ENCODE data around the gene MTMR2.

MTMR2 gene

GRCh38 chr11:95923728-95924413 is at the start of gene MTMR2:
MTMR2 (minus strand) TSS chr11:95924107; CDS start chr11:95923954, 153 bp downstream.
- peak; percentile 63 for DNase-seq (ENCODE audit: low spot score)
- H3K36me3 Mint-ChIP-seq (ENCODE audit: low read depth), result peaks cover 2% of the 10 kb centered on the region
- H3K4me3 Mint-ChIP-seq, result peak within 1 kb of the TSS; percentile 91
- H3K4me1 Mint-ChIP-seq (ENCODE audit: low read depth), result peaks cover 24% of the 10 kb centered on the region
- H3K27me3 Mint-ChIP-seq (ENCODE audit: low read depth), result peaks cover 8% of the 10 kb centered on the region
- no peaks in the 10 kb centered on the region for H3K9me3 Mint-ChIP-seq
- peak within 1 kb of the TSS; percentile 91 for H3K27ac Mint-ChIP-seq

DNA sequence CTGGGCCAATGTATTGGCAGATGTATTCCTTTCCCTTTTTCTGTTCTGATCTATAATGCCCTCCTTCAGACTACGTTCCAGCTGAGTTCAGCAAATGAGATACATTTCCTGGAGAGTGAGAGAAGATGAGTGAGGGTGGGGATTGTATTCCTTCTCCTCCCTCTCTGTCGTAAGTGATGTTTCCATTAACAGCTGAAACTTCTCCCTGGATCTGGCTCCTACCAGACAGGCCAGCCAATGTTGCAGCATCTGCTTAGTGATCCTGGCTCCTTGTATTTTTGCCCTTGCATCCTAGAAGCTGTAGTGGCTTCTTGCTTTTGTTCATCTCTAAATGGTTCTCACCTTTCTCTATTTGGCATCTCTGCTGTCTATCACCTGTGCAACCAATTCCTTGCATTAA is 48.2 kb upstream of the MTMR2 start:
- Mint-ChIP-seq H3K4me3 (no peak overlapping the region), H3K9me3 (no peaks in the 10 kb centered on the region), H3K36me3 (ENCODE audit: low read depth) (no peaks in the 10 kb centered on the region), H3K27me3 (ENCODE audit: low read depth) (no peaks in the 10 kb centered on the region), H3K27ac (no peak overlapping the region), H3K4me1 (ENCODE audit: low read depth) (peaks cover 3% of the 10 kb centered on the region)
- no peak for DNase-seq (ENCODE audit: low spot score)

DNA sequence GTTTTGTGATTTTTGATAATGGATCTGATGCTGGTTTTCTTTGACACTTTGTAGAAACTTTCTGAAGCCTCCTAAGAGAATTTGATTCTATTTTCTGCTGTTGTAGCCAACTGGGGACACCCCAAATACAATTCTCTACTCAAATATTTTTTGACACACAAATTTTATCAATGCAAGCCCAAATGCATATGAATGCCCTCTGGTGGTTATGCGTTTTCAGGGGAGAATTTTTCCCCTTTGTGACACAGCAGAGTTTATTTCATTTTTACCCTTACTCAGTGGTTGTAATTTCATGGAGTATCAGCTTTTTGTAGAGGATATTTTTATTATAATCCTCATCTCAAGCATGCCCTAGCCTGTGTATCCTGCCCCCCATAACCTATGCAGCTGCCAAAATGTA is 44.7 kb upstream of the MTMR2 start:
- no peaks in the 10 kb centered on the region for H3K27me3 Mint-ChIP-seq (ENCODE audit: low read depth)
- no peaks in the 10 kb centered on the region for H3K9me3 Mint-ChIP-seq
- H3K36me3 Mint-ChIP-seq (ENCODE audit: low read depth), result no peaks in the 10 kb centered on the region
- no peak overlapping the region for H3K27ac Mint-ChIP-seq
- no peak overlapping the region for H3K4me3 Mint-ChIP-seq
- H3K4me1 Mint-ChIP-seq (ENCODE audit: low read depth), result peaks cover 3% of the 10 kb centered on the region
- DNase-seq (ENCODE audit: low spot score), result no peak

DNA sequence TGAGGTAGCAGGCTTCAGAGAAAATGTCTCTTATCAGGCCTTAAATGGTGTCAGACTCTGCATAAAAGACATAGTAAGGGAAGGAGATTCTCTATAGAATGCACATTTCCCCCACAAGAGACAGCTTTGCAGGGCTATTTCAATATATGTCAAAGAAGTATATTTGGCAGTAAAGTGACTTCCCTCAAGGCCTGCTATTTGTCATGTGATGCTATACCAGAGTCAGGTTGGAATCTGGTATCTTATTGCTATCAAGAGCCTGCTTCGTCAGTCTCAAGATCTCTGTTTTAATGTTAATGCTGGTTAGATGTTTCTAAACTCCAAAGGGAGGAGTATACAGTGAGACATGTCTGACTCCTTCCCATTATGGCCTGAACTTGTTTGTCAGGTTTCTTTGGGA is 40.4 kb upstream of the MTMR2 start:
- no peaks in the 10 kb centered on the region for H3K9me3 Mint-ChIP-seq
- H3K4me3 Mint-ChIP-seq, result no peak overlapping the region
- no peak overlapping the region for H3K27ac Mint-ChIP-seq
- peaks cover 11% of the 10 kb centered on the region for H3K27me3 Mint-ChIP-seq (ENCODE audit: low read depth)
- H3K4me1 Mint-ChIP-seq (ENCODE audit: low read depth), result no peaks in the 10 kb centered on the region
- DNase-seq (ENCODE audit: low spot score), result no peak
- H3K36me3 Mint-ChIP-seq (ENCODE audit: low read depth), result no peaks in the 10 kb centered on the region

GRCh38 chr11:95961758-95962157 is 37.9 kb upstream of the MTMR2 start:
- H3K4me1 Mint-ChIP-seq (ENCODE audit: low read depth), result no peaks in the 10 kb centered on the region
- DNase-seq (ENCODE audit: low spot score), result no peak
- H3K27me3 Mint-ChIP-seq (ENCODE audit: low read depth), result peaks cover 12% of the 10 kb centered on the region
- H3K27ac Mint-ChIP-seq, result no peak overlapping the region
- H3K9me3 Mint-ChIP-seq, result no peaks in the 10 kb centered on the region
- no peaks in the 10 kb centered on the region for H3K36me3 Mint-ChIP-seq (ENCODE audit: low read depth)
- no peak overlapping the region for H3K4me3 Mint-ChIP-seq

DNA sequence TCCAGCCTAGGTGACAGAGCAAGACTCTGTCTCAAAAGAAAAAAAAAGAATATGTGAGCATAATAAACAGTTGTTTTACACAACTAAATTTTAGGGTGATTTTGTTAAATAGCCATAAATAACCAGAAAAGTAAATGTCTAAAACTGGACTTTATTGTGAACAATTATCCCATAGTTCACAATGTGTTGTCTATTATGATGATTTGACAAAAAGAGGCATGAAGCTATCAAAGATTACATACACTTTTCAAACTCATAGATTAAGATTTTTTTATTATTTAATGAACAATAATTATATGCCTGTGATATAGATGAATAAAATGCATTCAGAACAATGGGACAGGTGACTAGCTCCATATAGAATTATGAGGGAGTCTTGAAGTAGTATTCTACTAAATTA is 27.0 kb upstream of the MTMR2 start:
- H3K9me3 Mint-ChIP-seq, result peaks cover 16% of the 10 kb centered on the region
- H3K27me3 Mint-ChIP-seq (ENCODE audit: low read depth), result no peaks in the 10 kb centered on the region
- no peaks in the 10 kb centered on the region for H3K4me1 Mint-ChIP-seq (ENCODE audit: low read depth)
- H3K36me3 Mint-ChIP-seq (ENCODE audit: low read depth), result peaks cover 2% of the 10 kb centered on the region
- no peak for DNase-seq (ENCODE audit: low spot score)
- no peak overlapping the region for H3K4me3 Mint-ChIP-seq
- no peak overlapping the region for H3K27ac Mint-ChIP-seq

DNA sequence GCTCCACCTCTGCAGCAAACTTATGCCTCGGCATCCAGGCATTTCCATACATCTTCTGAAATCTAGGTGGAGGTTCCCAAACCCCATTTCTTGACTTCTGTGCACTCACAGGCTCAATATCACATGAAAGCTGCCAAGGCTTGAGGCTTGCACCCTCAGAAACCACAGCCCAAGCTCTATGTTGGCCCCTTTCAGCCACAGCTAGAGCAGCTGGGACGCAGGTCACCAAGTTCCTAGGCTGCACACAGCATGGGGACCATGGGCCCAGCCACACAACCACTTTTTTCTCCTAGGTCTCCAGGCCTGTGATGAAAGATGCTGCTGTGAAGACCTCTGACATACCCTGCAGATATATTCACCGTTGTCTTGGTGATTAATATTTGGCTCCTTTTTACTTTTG is 24.7 kb upstream of the MTMR2 start:
- no peak overlapping the region for H3K27ac Mint-ChIP-seq
- H3K36me3 Mint-ChIP-seq (ENCODE audit: low read depth), result peaks cover 2% of the 10 kb centered on the region
- H3K4me3 Mint-ChIP-seq, result no peak overlapping the region
- DNase-seq (ENCODE audit: low spot score), result no peak
- H3K4me1 Mint-ChIP-seq (ENCODE audit: low read depth), result no peaks in the 10 kb centered on the region
- peaks cover 31% of the 10 kb centered on the region for H3K9me3 Mint-ChIP-seq
- H3K27me3 Mint-ChIP-seq (ENCODE audit: low read depth), result no peaks in the 10 kb centered on the region

- no peaks in the 10 kb centered on the region for H3K4me1 Mint-ChIP-seq (ENCODE audit: low read depth)
- H3K4me3 Mint-ChIP-seq, result no peak overlapping the region
- H3K27me3 Mint-ChIP-seq (ENCODE audit: low read depth), result no peaks in the 10 kb centered on the region
- DNase-seq (ENCODE audit: low spot score), result no peak
- H3K36me3 Mint-ChIP-seq (ENCODE audit: low read depth), result peaks cover 2% of the 10 kb centered on the region
- H3K27ac Mint-ChIP-seq, result no peak overlapping the region
- peaks cover 32% of the 10 kb centered on the region for H3K9me3 Mint-ChIP-seq
These were observed 20.7 kb upstream of the MTMR2 start for GRCh38 chr11:95944623-95945022.

- H3K9me3 Mint-ChIP-seq, result peaks cover 32% of the 10 kb centered on the region
- H3K27me3 Mint-ChIP-seq (ENCODE audit: low read depth), result no peaks in the 10 kb centered on the region
- H3K36me3 Mint-ChIP-seq (ENCODE audit: low read depth), result no peaks in the 10 kb centered on the region
- H3K4me1 Mint-ChIP-seq (ENCODE audit: low read depth), result no peaks in the 10 kb centered on the region
- H3K27ac Mint-ChIP-seq, result no peak overlapping the region
- H3K4me3 Mint-ChIP-seq, result no peak overlapping the region
- DNase-seq (ENCODE audit: low spot score), result no peak
These were observed 19.6 kb upstream of the MTMR2 start for GRCh38 chr11:95943546-95943945.

- Mint-ChIP-seq H3K9me3 (peaks cover 8% of the 10 kb centered on the region), H3K36me3 (ENCODE audit: low read depth) (no peaks in the 10 kb centered on the region), H3K27me3 (ENCODE audit: low read depth) (no peaks in the 10 kb centered on the region), H3K27ac (no peak overlapping the region), H3K4me3 (no peak overlapping the region), H3K4me1 (ENCODE audit: low read depth) (no peaks in the 10 kb centered on the region)
- DNase-seq (ENCODE audit: low spot score), result no peak
These were observed 15.2 kb upstream of the MTMR2 start for GRCh38 chr11:95939091-95939490.

DNA sequence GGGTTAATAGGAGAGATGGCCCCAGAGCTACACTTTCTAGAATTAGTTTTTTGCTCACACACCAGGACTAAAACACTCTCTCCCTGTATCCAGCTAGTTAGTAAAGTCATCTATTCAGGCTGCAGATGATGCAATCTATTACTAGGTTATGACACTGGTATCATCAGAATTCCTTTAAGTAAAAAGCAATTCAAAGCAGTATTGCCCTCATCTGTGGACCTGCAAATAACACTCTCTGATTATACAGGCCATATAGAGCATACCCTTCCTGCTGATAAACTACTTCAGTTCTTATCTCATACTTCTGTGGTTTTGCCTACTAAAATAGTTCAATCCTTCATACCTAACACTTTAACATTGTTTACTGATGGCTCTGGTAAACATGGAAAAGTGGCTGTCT is 13.5 kb upstream of the MTMR2 start:
- no peaks in the 10 kb centered on the region for H3K36me3 Mint-ChIP-seq (ENCODE audit: low read depth)
- no peak overlapping the region for H3K4me3 Mint-ChIP-seq
- no peaks in the 10 kb centered on the region for H3K27me3 Mint-ChIP-seq (ENCODE audit: low read depth)
- no peaks in the 10 kb centered on the region for H3K9me3 Mint-ChIP-seq
- no peak overlapping the region for H3K27ac Mint-ChIP-seq
- DNase-seq (ENCODE audit: low spot score), result no peak
- no peaks in the 10 kb centered on the region for H3K4me1 Mint-ChIP-seq (ENCODE audit: low read depth)

DNA sequence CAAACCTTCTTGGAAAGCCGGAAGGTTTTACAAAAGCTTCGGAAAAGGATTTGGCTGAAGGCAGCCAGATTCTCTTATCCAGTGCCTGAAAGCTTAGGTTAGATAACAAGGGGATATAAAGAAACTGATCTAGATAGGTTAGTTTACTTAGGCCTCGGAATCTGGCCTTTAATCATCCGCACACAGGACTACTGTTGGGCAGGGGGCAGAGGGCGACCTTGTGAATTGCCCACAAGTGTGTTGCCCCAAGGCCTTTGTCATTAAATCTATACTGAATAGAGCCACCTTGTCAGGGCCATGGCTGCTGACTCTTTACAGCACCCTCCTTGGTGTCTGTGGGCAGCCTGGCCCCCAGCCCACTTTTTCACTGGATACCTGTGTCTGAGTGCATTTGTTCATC is 9.7 kb upstream of the MTMR2 start:
- Mint-ChIP-seq H3K27ac (no peak overlapping the region), H3K27me3 (ENCODE audit: low read depth) (peaks cover 2% of the 10 kb centered on the region), H3K9me3 (peaks cover 9% of the 10 kb centered on the region), H3K36me3 (ENCODE audit: low read depth) (no peaks in the 10 kb centered on the region), H3K4me1 (ENCODE audit: low read depth) (no peaks in the 10 kb centered on the region), H3K4me3 (no peak overlapping the region)
- no peak for DNase-seq (ENCODE audit: low spot score)

GRCh38 chr11:95931916-95932315 is 8.0 kb upstream of the MTMR2 start:
- no peak overlapping the region for H3K27ac Mint-ChIP-seq
- H3K36me3 Mint-ChIP-seq (ENCODE audit: low read depth), result no peaks in the 10 kb centered on the region
- no peak overlapping the region for H3K4me3 Mint-ChIP-seq
- no peak for DNase-seq (ENCODE audit: low spot score)
- no peaks in the 10 kb centered on the region for H3K4me1 Mint-ChIP-seq (ENCODE audit: low read depth)
- peaks cover 9% of the 10 kb centered on the region for H3K9me3 Mint-ChIP-seq
- peaks cover 4% of the 10 kb centered on the region for H3K27me3 Mint-ChIP-seq (ENCODE audit: low read depth)

GRCh38 chr11:95930948-95931347 is 7.0 kb upstream of the MTMR2 start:
- Mint-ChIP-seq H3K27ac (no peak overlapping the region), H3K4me3 (no peak overlapping the region), H3K4me1 (ENCODE audit: low read depth) (no peaks in the 10 kb centered on the region), H3K36me3 (ENCODE audit: low read depth) (no peaks in the 10 kb centered on the region), H3K9me3 (peaks cover 9% of the 10 kb centered on the region), H3K27me3 (ENCODE audit: low read depth) (peaks cover 10% of the 10 kb centered on the region)
- DNase-seq (ENCODE audit: low spot score), result no peak

DNA sequence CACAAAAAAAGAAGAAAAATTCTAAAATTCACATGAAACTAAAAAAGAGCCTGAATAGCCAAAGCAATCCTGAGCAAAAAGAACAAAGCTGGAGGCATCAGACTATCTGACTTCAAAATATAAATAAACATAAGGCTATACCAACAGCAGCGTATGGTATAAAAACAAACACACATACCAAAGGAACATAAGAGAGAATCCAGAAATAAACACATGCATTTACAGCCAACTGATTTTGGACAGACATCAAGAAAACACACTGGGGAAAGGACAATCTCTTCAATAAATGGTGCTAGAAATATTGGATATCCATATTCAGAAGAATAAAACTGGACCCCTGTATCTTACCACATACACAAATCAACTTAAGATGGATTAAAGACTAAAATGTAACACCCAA is 2.8 kb upstream of the MTMR2 start:
- peaks cover 22% of the 10 kb centered on the region for H3K4me1 Mint-ChIP-seq (ENCODE audit: low read depth)
- peaks cover 2% of the 10 kb centered on the region for H3K36me3 Mint-ChIP-seq (ENCODE audit: low read depth)
- DNase-seq (ENCODE audit: low spot score), result no peak
- H3K27me3 Mint-ChIP-seq (ENCODE audit: low read depth), result peaks cover 10% of the 10 kb centered on the region
- no peak overlapping the region for H3K4me3 Mint-ChIP-seq
- no peak overlapping the region for H3K27ac Mint-ChIP-seq
- peaks cover 9% of the 10 kb centered on the region for H3K9me3 Mint-ChIP-seq

All from T-helper 2 cell treated with Interferon-gamma antibody and Interleukin-4, amounts not matched to agents 5 μg/mL and 100 μg/mL, for 36 hours (primary cell).